Karpas-422 (cell line): ENCODE measurements around the gene RSPH4A. TPM values are rescaled to one million over a fixed set of nuclear protein-coding genes. Genes with fewer than 3 reads are reported as not detected.
"Not testable (repeated sequence)": the region's sequence is repeated elsewhere in the genome, so short reads cannot be mapped to it uniquely, and the experiment has no call there.

Source experiments
- DNase-seq: peaks from one replicate; pipeline ENCODE4 v3.0.0-alpha.2; 2015
- H2AFZ ChIP-seq: fragments of 200-600 bp; sonication (generic); 2 replicates; pipeline ENCODE4 v1.6.1; 2014; ENCODE audit warnings: antibody characterized with exemption, low read length, mixed read lengths
- H3K27ac ChIP-seq: fragments of 200-600 bp; sonication (generic); 2 replicates; pipeline ENCODE4 v1.5.1; 2014; ENCODE audit warnings: mild to moderate bottlenecking, low read length, moderate library complexity
- H3K27me3 ChIP-seq: fragments of 200-600 bp; sonication (generic); 2 replicates; pipeline ENCODE4 v1.6.1; 2014; ENCODE audit warnings: low read length, mixed read lengths
- H3K36me3 ChIP-seq: fragments of 200-600 bp; sonication (generic); 2 replicates; pipeline ENCODE4 v1.6.1; 2014; ENCODE audit warnings: low read length, mixed read lengths; ENCODE audit not compliant: insufficient read depth
- H3K4me1 ChIP-seq: fragments of 200-600 bp; sonication (generic); 2 replicates; pipeline ENCODE4 v1.6.1; 2014; ENCODE audit warnings: mild to moderate bottlenecking, low read length, mixed read lengths
- H3K4me2 ChIP-seq: fragments of 200-600 bp; sonication (generic); 2 replicates; pipeline ENCODE4 v1.6.1; 2014; ENCODE audit warnings: low read length, low read depth, mild to moderate bottlenecking; ENCODE audit not compliant: poor library complexity, severe bottlenecking
- H3K4me3 ChIP-seq: fragments of 200-600 bp; sonication (generic); 2 replicates; pipeline ENCODE4 v1.5.1; 2014; ENCODE audit warnings: mild to moderate bottlenecking, antibody characterized with exemption, low read length, mixed read lengths
- H3K79me2 ChIP-seq: fragments of 200-600 bp; sonication (generic); 2 replicates; pipeline ENCODE4 v1.6.1; 2014; ENCODE audit warnings: mild to moderate bottlenecking, low read length, mixed read lengths
- H3K9ac ChIP-seq: fragments of 200-600 bp; sonication (generic); 2 replicates; pipeline ENCODE4 v1.6.0; 2014; ENCODE audit warnings: low read length
- H3K9me2 ChIP-seq: fragments of 200-600 bp; sonication (generic), shearing (Covaris generic); replicated peaks from 2 replicates; pipeline ENCODE4 v1.6.0; 2014; ENCODE audit warnings: mild to moderate bottlenecking, low read length, moderate library complexity; ENCODE audit not compliant: insufficient read depth
- H3K9me3 ChIP-seq: fragments of 300-700, 200-600 bp; sonication (generic); 2 replicates; pipeline ENCODE4 v1.6.1; 2014; ENCODE audit warnings: low read length, mixed read lengths
- H4K20me1 ChIP-seq: fragments of 200-600 bp; sonication (generic); 2 replicates; pipeline ENCODE4 v1.6.1; 2014; ENCODE audit warnings: mild to moderate bottlenecking, antibody characterized with exemption, low read length, low read depth; ENCODE audit not compliant: insufficient read depth
- total RNA-seq: library from RNA; depleted of rRNA; stranded (reverse); fragments of >200 nt; shearing (Covaris generic); gene quantifications from 2 replicates; pipeline ENCODE4 v1.2.3, GENCODE V29; 2014; ENCODE audit warnings: low replicate concordance

Gene RSPH4A
- total RNA-seq, 1 experiment from 2014 or later: not detected

GRCh38 chr6:116577486-116577885 is 38.8 kb upstream of the RSPH4A start:
- no peaks in the 10 kb centered on the region for H4K20me1 ChIP-seq
- no peak overlapping the region for H3K4me2 ChIP-seq
- H3K27me3 ChIP-seq: no peaks in the 10 kb centered on the region
- H3K4me1 ChIP-seq: peaks cover 17% of the 10 kb centered on the region
- H3K36me3 ChIP-seq: peaks cover 55% of the 10 kb centered on the region
- peaks cover 94% of the 10 kb centered on the region for H3K79me2 ChIP-seq
- H3K9me3 ChIP-seq: no peaks in the 10 kb centered on the region
- H2AFZ ChIP-seq: no peak overlapping the region
- H3K4me3 ChIP-seq: no peak overlapping the region
- H3K9me2 ChIP-seq: no peaks in the 10 kb centered on the region
- no peak overlapping the region for H3K9ac ChIP-seq
- no peak overlapping the region for H3K27ac ChIP-seq
- DNase-seq: no peak

GRCh38 chr6:116578335-116578734 is 37.9 kb upstream of the RSPH4A start:
- no peak overlapping the region for H3K4me2 ChIP-seq
- no peaks in the 10 kb centered on the region for H3K27me3 ChIP-seq
- H3K9me3 ChIP-seq: no peaks in the 10 kb centered on the region
- H3K4me1 ChIP-seq: peaks cover 9% of the 10 kb centered on the region
- no peak overlapping the region for H3K27ac ChIP-seq
- peaks cover 56% of the 10 kb centered on the region for H3K36me3 ChIP-seq
- no peak overlapping the region for H2AFZ ChIP-seq
- DNase-seq: no peak
- H3K9ac ChIP-seq: no peak overlapping the region
- H3K79me2 ChIP-seq: peaks cover 90% of the 10 kb centered on the region
- no peaks in the 10 kb centered on the region for H4K20me1 ChIP-seq
- H3K4me3 ChIP-seq: no peak overlapping the region
- H3K9me2 ChIP-seq: no peaks in the 10 kb centered on the region

- no peaks in the 10 kb centered on the region for H3K9me2 ChIP-seq
- H3K27ac ChIP-seq: no peak overlapping the region
- no peak overlapping the region for H3K4me2 ChIP-seq
- H3K9me3 ChIP-seq: no peaks in the 10 kb centered on the region
- DNase-seq: no peak
- H3K4me1 ChIP-seq: peaks cover 1% of the 10 kb centered on the region
- no peaks in the 10 kb centered on the region for H3K27me3 ChIP-seq
- no peaks in the 10 kb centered on the region for H4K20me1 ChIP-seq
- H3K79me2 ChIP-seq: peaks cover 89% of the 10 kb centered on the region
- no peak overlapping the region for H3K9ac ChIP-seq
- no peak overlapping the region for H2AFZ ChIP-seq
- no peak overlapping the region for H3K4me3 ChIP-seq
- peaks cover 64% of the 10 kb centered on the region for H3K36me3 ChIP-seq
These were observed 37.1 kb upstream of the RSPH4A start for GRCh38 chr6:116579143-116579542.

- no peak overlapping the region for H3K27ac ChIP-seq
- no peaks in the 10 kb centered on the region for H3K9me3 ChIP-seq
- no peaks in the 10 kb centered on the region for H3K9me2 ChIP-seq
- H3K27me3 ChIP-seq: no peaks in the 10 kb centered on the region
- H3K79me2 ChIP-seq: peaks cover 84% of the 10 kb centered on the region
- H3K9ac ChIP-seq: no peak overlapping the region
- H3K4me3 ChIP-seq: no peak overlapping the region
- H2AFZ ChIP-seq: no peak overlapping the region
- H3K4me1 ChIP-seq: no peaks in the 10 kb centered on the region
- peaks cover 71% of the 10 kb centered on the region for H3K36me3 ChIP-seq
- H4K20me1 ChIP-seq: no peaks in the 10 kb centered on the region
- H3K4me2 ChIP-seq: no peak overlapping the region
- DNase-seq: no peak
These were observed 36.1 kb upstream of the RSPH4A start for GRCh38 chr6:116580198-116580597.

- Histone ChIP-seq H3K4me2 (no peak overlapping the region), H3K9me2 (no peaks in the 10 kb centered on the region)
These were observed 30.0 kb upstream of the RSPH4A start for GRCh38 chr6:116586276-116586675.

GRCh38 chr6:116586738-116587137 is 29.5 kb upstream of the RSPH4A start:
- Histone ChIP-seq H3K9me3 (no peaks in the 10 kb centered on the region), H4K20me1 (no peaks in the 10 kb centered on the region), H3K4me2 (no peak overlapping the region), H3K9me2 (no peaks in the 10 kb centered on the region), H3K36me3 (peaks cover 73% of the 10 kb centered on the region), H3K27me3 (no peaks in the 10 kb centered on the region), H3K4me1 (no peaks in the 10 kb centered on the region), H3K27ac (no peak overlapping the region), H3K9ac (no peak overlapping the region), H2AFZ (no peak overlapping the region), H3K4me3 (no peak overlapping the region), H3K79me2 (peaks cover 40% of the 10 kb centered on the region)
- DNase-seq: no peak

More at GRCh38 chr6:116586276-116586675, 30.0 kb upstream of the RSPH4A start:
- no peaks in the 10 kb centered on the region for H3K27me3 ChIP-seq
- H3K9ac ChIP-seq: no peak overlapping the region
- no peaks in the 10 kb centered on the region for H4K20me1 ChIP-seq
- no peaks in the 10 kb centered on the region for H3K4me1 ChIP-seq
- peaks cover 73% of the 10 kb centered on the region for H3K36me3 ChIP-seq
- H2AFZ ChIP-seq: no peak overlapping the region
- H3K9me3 ChIP-seq: no peaks in the 10 kb centered on the region
- H3K4me3 ChIP-seq: no peak overlapping the region
- peaks cover 45% of the 10 kb centered on the region for H3K79me2 ChIP-seq
- DNase-seq: no peak
- no peak overlapping the region for H3K27ac ChIP-seq

GRCh38 chr6:116595247-116595646 is 21.0 kb upstream of the RSPH4A start:
- peaks cover 31% of the 10 kb centered on the region; the same call in 1 of the 2 replicates for H3K36me3 ChIP-seq
- no peak overlapping the region for H3K4me3 ChIP-seq
- H3K4me2 ChIP-seq: no peak overlapping the region
- H3K27me3 ChIP-seq: no peaks in the 10 kb centered on the region
- H3K79me2 ChIP-seq: no peaks in the 10 kb centered on the region
- H3K4me1 ChIP-seq: no peaks in the 10 kb centered on the region
- H4K20me1 ChIP-seq: no peaks in the 10 kb centered on the region
- no peak overlapping the region for H3K9ac ChIP-seq
- H2AFZ ChIP-seq: no peak overlapping the region
- H3K9me2 ChIP-seq: no peaks in the 10 kb centered on the region
- H3K27ac ChIP-seq: no peak overlapping the region
- H3K9me3 ChIP-seq: no peaks in the 10 kb centered on the region
- DNase-seq: no peak

GRCh38 chr6:116596815-116597214 is 19.5 kb upstream of the RSPH4A start:
- H3K4me3 ChIP-seq: no peak overlapping the region
- H2AFZ ChIP-seq: no peak overlapping the region
- no peak overlapping the region for H3K4me2 ChIP-seq
- H3K79me2 ChIP-seq: no peaks in the 10 kb centered on the region
- no peaks in the 10 kb centered on the region for H3K4me1 ChIP-seq
- H3K27ac ChIP-seq: no peak overlapping the region
- DNase-seq: no peak
- no peaks in the 10 kb centered on the region for H3K9me2 ChIP-seq
- no peaks in the 10 kb centered on the region for H3K27me3 ChIP-seq
- no peak overlapping the region for H3K9ac ChIP-seq
- no peaks in the 10 kb centered on the region for H3K9me3 ChIP-seq
- H4K20me1 ChIP-seq: no peaks in the 10 kb centered on the region
- H3K36me3 ChIP-seq: peaks cover 22% of the 10 kb centered on the region; the same call in 1 of the 2 replicates

GRCh38 chr6:116603916-116604315 is 12.4 kb upstream of the RSPH4A start:
- H3K9me3 ChIP-seq, H4K20me1 ChIP-seq, H2AFZ ChIP-seq, H3K9ac ChIP-seq, H3K4me1 ChIP-seq, DNase-seq, H3K27ac ChIP-seq, H3K27me3 ChIP-seq, H3K4me2 ChIP-seq, H3K79me2 ChIP-seq, H3K9me2 ChIP-seq, H3K4me3 ChIP-seq, H3K36me3 ChIP-seq: not testable (repeated sequence)
